Astrocyte (in vitro differentiated cells and primary cell): ENCODE measurements around the gene APMAP. TPM values are rescaled to one million over a fixed set of nuclear protein-coding genes. Genes with fewer than 3 reads are reported as not detected.
"Not testable (repeated sequence)": the region's sequence is repeated elsewhere in the genome, so short reads cannot be mapped to it uniquely, and the experiment has no call there.

Experiments
- DNase-seq: peaks from one replicate; pipeline ENCODE4 v3.0.0-alpha.2; 2010; ENCODE audit warnings: low read depth
- FAIRE-seq: peaks from 2 replicates; lab custom pipeline; 2011; peaks lifted over from hg19 to GRCh38; lab: Jason Lieb, UNC
- H2AFZ ChIP-seq: 2 replicates; pipeline ENCODE4 v1.6.0; 2012; ENCODE audit warnings: low read depth, low read length, inconsistent platforms
- H3K27ac ChIP-seq: 2 replicates; pipeline ENCODE4 v1.5.1; 2011; ENCODE audit warnings: low read depth, low read length, inconsistent platforms
- H3K27me3 ChIP-seq: 2 replicates; pipeline ENCODE4 v1.6.0; 2011; ENCODE audit warnings: low read length, inconsistent platforms; ENCODE audit not compliant: insufficient read depth
- H3K36me3 ChIP-seq: 2 replicates; pipeline ENCODE4 v1.5.1; 2011; ENCODE audit warnings: low read length, inconsistent platforms; ENCODE audit not compliant: insufficient read depth
- H3K4me1 ChIP-seq: 2 replicates; pipeline ENCODE4 v1.5.1; 2011; ENCODE audit warnings: low read length, inconsistent platforms; ENCODE audit not compliant: insufficient read depth
- H3K4me2 ChIP-seq: 2 replicates; pipeline ENCODE4 v1.6.0; 2012; ENCODE audit warnings: low read length, inconsistent platforms
- H3K4me3 ChIP-seq: 2 replicates; pipeline ENCODE4 v1.5.1; 2011; ENCODE audit warnings: low read depth, mild to moderate bottlenecking, low read length, inconsistent platforms; ENCODE audit not compliant: insufficient read depth
- H3K79me2 ChIP-seq: 2 replicates; pipeline ENCODE4 v1.6.0; 2012; ENCODE audit warnings: mild to moderate bottlenecking, low read length, inconsistent platforms; ENCODE audit not compliant: insufficient read depth
- H3K9ac ChIP-seq: 2 replicates; pipeline ENCODE4 v1.6.0; 2012; ENCODE audit warnings: mild to moderate bottlenecking, low read length, inconsistent platforms
- H3K9me3 ChIP-seq: 2 replicates; pipeline ENCODE4 v1.5.1; 2012; ENCODE audit warnings: low read depth, mild to moderate bottlenecking, low read length, inconsistent platforms; ENCODE audit not compliant: insufficient read depth
- H4K20me1 ChIP-seq: 2 replicates; pipeline ENCODE4 v1.6.0; 2012; ENCODE audit warnings: low read length, inconsistent platforms; ENCODE audit not compliant: insufficient read depth
- H3K27ac Mint-ChIP-seq: one replicate; pipeline ENCODE4 v1.8.0; 2021; ENCODE audit warnings: mild to moderate bottlenecking, mixed read lengths; ENCODE audit not compliant: unreplicated experiment
- H3K27me3 Mint-ChIP-seq: one replicate; pipeline ENCODE4 v1.8.0; 2021; ENCODE audit warnings: low read depth, mixed read lengths; ENCODE audit not compliant: unreplicated experiment
- H3K36me3 Mint-ChIP-seq: one replicate; pipeline ENCODE4 v1.8.0; 2021; ENCODE audit warnings: low read depth, mixed read lengths; ENCODE audit not compliant: unreplicated experiment
- H3K4me1 Mint-ChIP-seq: one replicate; pipeline ENCODE4 v1.8.0; 2021; ENCODE audit warnings: low read depth, mixed read lengths; ENCODE audit not compliant: unreplicated experiment
- H3K4me3 Mint-ChIP-seq: one replicate; pipeline ENCODE4 v1.8.0; 2021; ENCODE audit warnings: mild to moderate bottlenecking, moderate library complexity, mixed read lengths; ENCODE audit not compliant: unreplicated experiment
- H3K9me3 Mint-ChIP-seq: one replicate; pipeline ENCODE4 v1.8.0; 2021; ENCODE audit warnings: mild to moderate bottlenecking, mixed read lengths; ENCODE audit not compliant: unreplicated experiment
- EZH2 ChIP-seq: IDR thresholded peaks from 2 replicates; pipeline ENCODE4 v1.6.1; 2012; ENCODE audit warnings: mild to moderate bottlenecking, low read length, inconsistent platforms; ENCODE audit not compliant: insufficient read depth
- total RNA-seq: library from RNA; stranded (reverse); gene quantifications from 2 replicates; pipeline ENCODE4 v1.2.1, GENCODE V29; 2021
- TF ChIP-seq, protein P1 (sequence below): IDR thresholded peaks from 2 replicates; pipeline ENCODE4 v1.5.1; 2011; ENCODE audit warnings: low read depth, mild to moderate bottlenecking, inconsistent platforms, low read length, moderate library complexity; ENCODE audit not compliant: insufficient read depth

APMAP gene
- total RNA-seq, 1 donor from 2014 or later: 110 TPM

DNA sequence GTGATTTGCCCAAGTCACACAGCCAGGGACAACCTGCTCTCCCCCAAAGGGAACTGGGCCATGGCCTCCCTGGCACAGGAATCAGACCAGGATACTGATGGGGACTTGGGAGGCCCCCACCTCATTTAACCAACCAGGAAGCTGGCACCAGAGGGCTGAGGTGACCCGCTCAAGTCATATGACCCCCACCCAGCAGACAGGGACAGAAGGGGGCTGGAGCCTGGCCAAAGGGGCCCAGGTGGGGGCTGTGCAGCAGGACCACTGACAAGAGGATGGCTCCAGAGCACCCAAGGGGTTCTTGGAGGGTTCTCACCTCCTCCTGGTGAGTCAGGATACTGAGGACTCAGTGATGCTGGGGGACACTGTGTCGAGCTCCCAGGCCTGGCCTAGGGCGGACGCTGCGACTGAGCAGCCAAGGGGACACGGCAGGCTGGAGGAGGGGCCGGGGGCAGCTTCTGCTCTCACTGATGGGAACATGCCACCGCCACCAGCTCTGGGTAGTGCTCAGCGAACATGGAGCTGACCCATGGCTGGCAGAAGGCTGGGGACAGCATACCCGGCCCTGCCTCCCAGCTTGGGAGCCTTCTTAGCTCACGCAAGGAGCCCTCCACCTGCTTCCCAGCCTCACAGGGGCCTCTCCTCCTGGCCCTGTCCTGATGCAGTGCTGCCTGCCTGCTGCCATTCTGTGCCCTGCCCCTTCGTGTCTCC lies 42.3 kb downstream of the APMAP start:
- FAIRE-seq: no peak
- DNase-seq: no peak
- no peaks in the 10 kb centered on the region for H3K79me2 ChIP-seq
- peaks cover 22% of the 10 kb centered on the region for H3K9me3 Mint-ChIP-seq
- H3K27me3 ChIP-seq: no peaks in the 10 kb centered on the region
- no peak overlapping the region for H3K27ac ChIP-seq
- H3K4me3 ChIP-seq: no peak overlapping the region
- no peak overlapping the region for H3K4me2 ChIP-seq
- H3K9ac ChIP-seq: no peak overlapping the region
- H3K27ac Mint-ChIP-seq: no peak overlapping the region
- H3K36me3 Mint-ChIP-seq: peaks cover 4% of the 10 kb centered on the region
- TF ChIP-seq, protein P1, sequence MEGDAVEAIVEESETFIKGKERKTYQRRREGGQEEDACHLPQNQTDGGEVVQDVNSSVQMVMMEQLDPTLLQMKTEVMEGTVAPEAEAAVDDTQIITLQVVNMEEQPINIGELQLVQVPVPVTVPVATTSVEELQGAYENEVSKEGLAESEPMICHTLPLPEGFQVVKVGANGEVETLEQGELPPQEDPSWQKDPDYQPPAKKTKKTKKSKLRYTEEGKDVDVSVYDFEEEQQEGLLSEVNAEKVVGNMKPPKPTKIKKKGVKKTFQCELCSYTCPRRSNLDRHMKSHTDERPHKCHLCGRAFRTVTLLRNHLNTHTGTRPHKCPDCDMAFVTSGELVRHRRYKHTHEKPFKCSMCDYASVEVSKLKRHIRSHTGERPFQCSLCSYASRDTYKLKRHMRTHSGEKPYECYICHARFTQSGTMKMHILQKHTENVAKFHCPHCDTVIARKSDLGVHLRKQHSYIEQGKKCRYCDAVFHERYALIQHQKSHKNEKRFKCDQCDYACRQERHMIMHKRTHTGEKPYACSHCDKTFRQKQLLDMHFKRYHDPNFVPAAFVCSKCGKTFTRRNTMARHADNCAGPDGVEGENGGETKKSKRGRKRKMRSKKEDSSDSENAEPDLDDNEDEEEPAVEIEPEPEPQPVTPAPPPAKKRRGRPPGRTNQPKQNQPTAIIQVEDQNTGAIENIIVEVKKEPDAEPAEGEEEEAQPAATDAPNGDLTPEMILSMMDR: no peak
- TF ChIP-seq EZH2: no peak
- H3K4me1 ChIP-seq: no peaks in the 10 kb centered on the region
- no peaks in the 10 kb centered on the region for H4K20me1 ChIP-seq
- peaks cover 7% of the 10 kb centered on the region for H3K4me1 Mint-ChIP-seq
- H2AFZ ChIP-seq: no peak overlapping the region
- peaks cover 22% of the 10 kb centered on the region for H3K27me3 Mint-ChIP-seq
- no peaks in the 10 kb centered on the region for H3K36me3 ChIP-seq
- no peaks in the 10 kb centered on the region for H3K9me3 ChIP-seq
- H3K4me3 Mint-ChIP-seq: no peak overlapping the region

GRCh38 chr20:24949756-24950127 lies 42.8 kb downstream of the APMAP start:
- Histone ChIP-seq H3K27ac (no peak overlapping the region), H3K4me3 (no peak overlapping the region), H3K4me2 (no peak overlapping the region), H2AFZ (no peak overlapping the region), H3K9me3 (no peaks in the 10 kb centered on the region), H3K27me3 (no peaks in the 10 kb centered on the region), H3K9ac (no peak overlapping the region), H3K79me2 (no peaks in the 10 kb centered on the region), H4K20me1 (no peaks in the 10 kb centered on the region), H3K4me1 (no peaks in the 10 kb centered on the region), H3K36me3 (no peaks in the 10 kb centered on the region)
- peaks cover 23% of the 10 kb centered on the region for H3K27me3 Mint-ChIP-seq
- TF ChIP-seq, protein P1: no peak
- TF ChIP-seq EZH2: no peak
- FAIRE-seq (no peak), DNase-seq (no peak)
- peaks cover 22% of the 10 kb centered on the region for H3K9me3 Mint-ChIP-seq
- peaks cover 4% of the 10 kb centered on the region for H3K36me3 Mint-ChIP-seq
- H3K4me1 Mint-ChIP-seq: peaks cover 7% of the 10 kb centered on the region
- H3K27ac Mint-ChIP-seq: no peak overlapping the region
- peak overlapping the region; percentile 70 for H3K4me3 Mint-ChIP-seq

- Histone ChIP-seq H3K9ac (no peak within 1 kb of the TSS), H3K27me3 (no peaks in the 10 kb centered on the region), H3K27ac (no peak within 1 kb of the TSS), H3K4me2 (no peak within 1 kb of the TSS), H4K20me1 (no peaks in the 10 kb centered on the region), H3K79me2 (no peaks in the 10 kb centered on the region), H3K9me3 (no peaks in the 10 kb centered on the region), H3K4me1 (no peaks in the 10 kb centered on the region), H3K36me3 (no peaks in the 10 kb centered on the region), H3K4me3 (no peak within 1 kb of the TSS), H2AFZ (no peak within 1 kb of the TSS)
- H3K27me3 Mint-ChIP-seq: peaks cover 26% of the 10 kb centered on the region
- DNase-seq (peak; percentile 31), FAIRE-seq (no peak)
- H3K4me1 Mint-ChIP-seq: peaks cover 7% of the 10 kb centered on the region
- TF ChIP-seq, protein P1: no peak
- TF ChIP-seq EZH2: no peak
- peaks cover 25% of the 10 kb centered on the region for H3K9me3 Mint-ChIP-seq
- no peak within 1 kb of the TSS for H3K27ac Mint-ChIP-seq
- peak within 1 kb of the TSS; percentile 70 for H3K4me3 Mint-ChIP-seq
- H3K36me3 Mint-ChIP-seq: peaks cover 4% of the 10 kb centered on the region
Observed at GRCh38 chr20:24948939-24949679, 43.4 kb downstream of the APMAP start, which contains the start of gene CST7. CST7 (plus strand) TSS chr20:24949269; CDS start chr20:24949506, 237 bp downstream.

DNA sequence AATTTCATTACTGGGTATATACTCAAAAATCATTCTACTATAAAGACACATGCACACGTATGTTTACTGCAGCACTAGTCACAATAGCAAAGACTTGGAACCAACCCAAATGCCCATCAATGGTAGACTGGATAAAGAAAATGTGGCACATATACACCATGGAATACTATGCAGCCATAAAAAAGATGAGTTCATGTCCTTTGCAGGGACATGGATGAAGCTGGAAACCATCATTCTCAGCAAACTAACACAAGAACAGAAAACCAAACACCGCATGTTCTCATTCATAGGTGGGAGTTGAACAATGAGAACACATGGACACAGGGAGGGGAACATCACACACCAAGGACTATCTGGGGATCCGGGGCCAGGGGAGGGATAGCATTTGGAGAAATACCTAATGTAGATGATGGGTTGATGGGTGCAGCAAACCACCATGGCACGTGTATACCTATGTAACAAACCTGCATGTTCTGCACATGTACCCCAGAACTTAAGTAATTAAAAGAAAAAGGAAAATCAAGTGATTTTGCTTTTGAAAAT lies 44.1 kb downstream of the APMAP start:
- not testable (repeated sequence) for H3K79me2 ChIP-seq, H3K4me3 Mint-ChIP-seq, H3K4me1 ChIP-seq, H3K36me3 ChIP-seq, H3K4me1 Mint-ChIP-seq, H3K27ac Mint-ChIP-seq, H3K4me3 ChIP-seq, H2AFZ ChIP-seq, H3K36me3 Mint-ChIP-seq, H3K4me2 ChIP-seq, FAIRE-seq, H3K27me3 ChIP-seq, H3K9ac ChIP-seq, DNase-seq, H3K9me3 ChIP-seq, H4K20me1 ChIP-seq, H3K27ac ChIP-seq
- peaks cover 26% of the 10 kb centered on the region for H3K27me3 Mint-ChIP-seq
- peaks cover 28% of the 10 kb centered on the region for H3K9me3 Mint-ChIP-seq
